Ishikawa (cell line): ENCODE results near the gene EEF1AKMT3.

ENCODE experiments used
- CREB1 ChIP-seq: IDR thresholded peaks from 2 replicates; pipeline ENCODE4 v1.6.1; 2012; ENCODE audit warnings: low read depth
- EGR1 ChIP-seq: IDR thresholded peaks from 2 replicates; pipeline ENCODE4 v1.6.1; 2012
- TCF12 ChIP-seq: IDR thresholded peaks from 2 replicates; pipeline ENCODE4 v1.6.1; 2012; ENCODE audit warnings: low read depth

- no peak for TF ChIP-seq CREB1
- no peak for TF ChIP-seq TCF12
- TF ChIP-seq EGR1, result no peak
These were observed 26.4 kb upstream of the EEF1AKMT3 start for GRCh38 chr12:57746025-57746424.
